SK-N-MC (cell line): Measurements from ENCODE around the gene FOXI2.

Experiments used
- EZH2 ChIP-seq: fragments of 200-600 bp; sonication (generic); IDR thresholded peaks from one replicate; pipeline ENCODE4 v1.6.1; 2017; ENCODE audit warnings: antibody characterized with exemption
- FOXP2 ChIP-seq: optimal IDR thresholded peaks from 2 replicates; pipeline ENCODE3; 2011; ENCODE audit warnings: mild to moderate bottlenecking, moderate library complexity; ENCODE audit not compliant: insufficient read depth; ENCODE audit errors: extremely low read length, control extremely low read depth
- POLR2AphosphoS5 ChIP-seq: IDR thresholded peaks from 2 replicates; pipeline ENCODE4 v1.6.1; 2012; ENCODE audit warnings: mild to moderate bottlenecking, low read depth, low read length, borderline replicate concordance

DNA sequence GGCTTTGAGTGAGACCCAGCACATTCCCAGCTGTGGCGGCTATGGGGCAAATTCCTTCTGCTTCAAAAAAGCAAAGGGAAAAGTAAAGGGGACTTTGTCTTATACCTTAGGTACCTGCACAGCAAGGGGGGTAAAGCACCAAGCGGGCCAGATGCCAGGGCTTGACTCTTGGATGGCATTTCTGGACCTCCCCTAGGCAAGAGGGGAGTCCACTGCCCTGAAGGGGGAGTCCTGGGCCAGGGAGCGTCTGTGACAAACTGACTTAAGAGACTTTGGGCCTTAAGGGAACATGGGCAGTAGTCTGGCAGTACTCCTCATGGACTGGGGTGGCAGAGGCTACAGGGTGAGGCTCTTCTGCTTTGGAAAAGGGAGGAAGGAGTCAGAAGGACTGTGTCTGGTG is 16.1 kb upstream of the FOXI2 start:
- TF ChIP-seq EZH2, result no peak
- TF ChIP-seq POLR2AphosphoS5, result no peak
- no peak for TF ChIP-seq FOXP2
